DMS114 treated with DMSO at 0.1 percent for 48 hours (cell line): ENCODE results near the gene NUDT22.

Experiments used
- DNase-seq: peaks from one replicate; lab custom pipeline; 2025; ENCODE audit not compliant: unreplicated experiment; lab: John Stamatoyannopoulos, UW

The NUDT22 gene

GRCh38 chr11:64226507-64227051 lies 505 bp downstream of the NUDT22 start:
- no peak for DNase-seq

- no peak for DNase-seq
Observed at GRCh38 chr11:64227405-64227956, 1.4 kb downstream of the NUDT22 start.

- no peak for DNase-seq
Observed at GRCh38 chr11:64229090-64229743, 3.1 kb downstream of the NUDT22 start.

- DNase-seq: no peak
Observed at GRCh38 chr11:64229744-64230170, 3.7 kb downstream of the NUDT22 start.

GRCh38 chr11:64230171-64230984 lies 4.3 kb downstream of the NUDT22 start, which contains the start of gene DNAJC4:
DNAJC4 (plus strand) TSS chr11:64230548; CDS start chr11:64230855, 307 bp downstream.
- peak; percentile 87 for DNase-seq

- DNase-seq: no peak
Observed at GRCh38 chr11:64230985-64231365, 4.9 kb downstream of the NUDT22 start.

GRCh38 chr11:64231546-64231945 lies 5.5 kb downstream of the NUDT22 start:
- no peak for DNase-seq

- no peak for DNase-seq
Observed at GRCh38 chr11:64232182-64232966, 6.3 kb downstream of the NUDT22 start.

- no peak for DNase-seq
Observed at GRCh38 chr11:64232967-64233315, 6.9 kb downstream of the NUDT22 start.

GRCh38 chr11:64233913-64234586 lies 8.0 kb downstream of the NUDT22 start, which contains the start of gene VEGFB:
VEGFB (plus strand) TSS chr11:64234584; CDS start chr11:64234834, 250 bp downstream.
- DNase-seq: no peak

- DNase-seq: no peak
Observed at GRCh38 chr11:64234647-64235379, 8.7 kb downstream of the NUDT22 start.

GRCh38 chr11:64235437-64236161 lies 9.5 kb downstream of the NUDT22 start:
- DNase-seq: no peak

- DNase-seq: no peak
Observed at GRCh38 chr11:64237484-64237951, 11.4 kb downstream of the NUDT22 start.

GRCh38 chr11:64238076-64238475 lies 12.0 kb downstream of the NUDT22 start:
- DNase-seq: no peak

GRCh38 chr11:64238999-64239398 lies 12.9 kb downstream of the NUDT22 start:
- no peak for DNase-seq

GRCh38 chr11:64239662-64240434 lies 13.8 kb downstream of the NUDT22 start:
- no peak for DNase-seq

- DNase-seq: peak; percentile 89
Observed at GRCh38 chr11:64240435-64241240, 14.6 kb downstream of the NUDT22 start, which contains the start of gene FKBP2. FKBP2 (plus strand) TSS chr11:64241095; CDS start chr11:64242388, 1,293 bp downstream.
